ENCODE results near the gene TACC3.

Gene TACC3

DNA sequence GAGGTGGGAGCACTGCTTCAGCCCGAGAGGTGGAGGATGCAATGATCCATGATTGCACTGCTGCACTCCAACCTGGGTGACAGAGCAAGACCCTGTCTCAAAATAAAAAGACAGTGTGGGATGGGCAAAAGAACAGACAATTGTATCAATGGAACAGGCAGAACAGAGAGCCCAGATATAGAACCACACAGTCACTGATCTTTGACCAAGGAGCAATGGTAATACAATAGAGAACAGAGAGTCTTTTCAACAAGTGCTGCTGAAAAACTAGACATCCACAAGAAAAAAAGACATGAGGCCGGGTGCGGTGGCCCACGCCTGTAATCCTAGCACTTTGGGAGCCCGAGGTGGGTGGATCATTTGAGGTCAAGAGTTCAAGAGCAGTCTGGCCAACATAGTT, 43.1 kb upstream of the TACC3 start:
- TF ChIP-seq EZH2phosphoT487 (IDR thresholded peaks at IDR 0.05; ENCODE audit: low read length), result no peak
- no peak for TF ChIP-seq EZH2 (optimal IDR thresholded peaks at IDR 0.05; ENCODE audit: low read depth, low read length)
- TF ChIP-seq, protein P1, sequence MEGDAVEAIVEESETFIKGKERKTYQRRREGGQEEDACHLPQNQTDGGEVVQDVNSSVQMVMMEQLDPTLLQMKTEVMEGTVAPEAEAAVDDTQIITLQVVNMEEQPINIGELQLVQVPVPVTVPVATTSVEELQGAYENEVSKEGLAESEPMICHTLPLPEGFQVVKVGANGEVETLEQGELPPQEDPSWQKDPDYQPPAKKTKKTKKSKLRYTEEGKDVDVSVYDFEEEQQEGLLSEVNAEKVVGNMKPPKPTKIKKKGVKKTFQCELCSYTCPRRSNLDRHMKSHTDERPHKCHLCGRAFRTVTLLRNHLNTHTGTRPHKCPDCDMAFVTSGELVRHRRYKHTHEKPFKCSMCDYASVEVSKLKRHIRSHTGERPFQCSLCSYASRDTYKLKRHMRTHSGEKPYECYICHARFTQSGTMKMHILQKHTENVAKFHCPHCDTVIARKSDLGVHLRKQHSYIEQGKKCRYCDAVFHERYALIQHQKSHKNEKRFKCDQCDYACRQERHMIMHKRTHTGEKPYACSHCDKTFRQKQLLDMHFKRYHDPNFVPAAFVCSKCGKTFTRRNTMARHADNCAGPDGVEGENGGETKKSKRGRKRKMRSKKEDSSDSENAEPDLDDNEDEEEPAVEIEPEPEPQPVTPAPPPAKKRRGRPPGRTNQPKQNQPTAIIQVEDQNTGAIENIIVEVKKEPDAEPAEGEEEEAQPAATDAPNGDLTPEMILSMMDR (IDR thresholded peaks at IDR 0.05; ENCODE audit: low read length), result no peak

DNA sequence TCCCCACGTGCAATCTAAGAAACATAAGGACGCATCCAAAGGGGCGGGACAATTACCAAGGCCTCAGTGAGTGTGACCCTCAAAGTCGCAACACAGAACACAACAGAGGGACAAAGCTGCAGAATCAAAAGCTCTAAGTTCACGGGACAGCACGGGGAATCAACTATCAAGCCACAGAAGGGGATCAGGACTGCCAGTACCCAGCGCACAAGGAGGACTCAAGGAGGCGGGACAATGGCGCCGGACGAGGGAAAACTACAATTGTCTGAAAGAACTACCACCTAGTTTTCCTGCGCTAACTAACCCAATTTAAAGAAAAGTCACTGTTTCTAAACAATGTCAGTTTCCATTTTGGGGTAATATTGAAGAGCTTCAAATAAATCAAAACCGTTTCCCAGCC, 38.5 kb upstream of the TACC3 start:
- TF ChIP-seq, protein P1 (IDR thresholded peaks at IDR 0.05; ENCODE audit: low read length), result no peak
- TF ChIP-seq EZH2phosphoT487 (IDR thresholded peaks at IDR 0.05; ENCODE audit: low read length) (no peak), EZH2 (optimal IDR thresholded peaks at IDR 0.05; ENCODE audit: low read depth, low read length) (no peak)
- Histone ChIP-seq H3K27ac (ENCODE audit: low read length) (no peak overlapping the region), H3K4me1 (ENCODE audit: low read length) (peaks cover 11% of the 10 kb centered on the region), H2AFZ (ENCODE audit: low read length) (0 out of 2 replicates have a peak overlapping the region, but pooled peaks have one; percentile 77), H3F3A (ENCODE audit: insufficient read depth, low read length) (peaks cover 10% of the 10 kb centered on the region; the same call in 1 of the 2 replicates), H4K20me1 (ENCODE audit: insufficient read depth, low read length) (no peaks in the 10 kb centered on the region), H3K4me3 (ENCODE audit: low read length) (0 out of 2 replicates have a peak overlapping the region, but pooled peaks have one; percentile 50), H3K9me3 (replicated peaks; ENCODE audit: insufficient read depth, low read length) (no peaks in the 10 kb centered on the region), H3K4me2 (ENCODE audit: low read depth, low read length) (peak overlapping the region; percentile 49; the same call in 1 of the 2 replicates), H3K27me3 (replicated peaks; ENCODE audit: insufficient read depth, low read length) (0 out of 2 replicates have a peak, but pooled peaks cover 3% of the 10 kb centered on the region), H3K9me2 (replicated peaks; ENCODE audit: insufficient read depth, low read length) (no peaks in the 10 kb centered on the region), H3K36me3 (replicated peaks; ENCODE audit: insufficient read depth, low read length) (no peaks in the 10 kb centered on the region), H3K79me2 (ENCODE audit: low read length) (no peaks in the 10 kb centered on the region), H3K9ac (ENCODE audit: low read length) (no peak overlapping the region)
- DNase-seq, result no peak

More for the DNA sequence above, 43.1 kb upstream of the TACC3 start:
- no peaks in the 10 kb centered on the region for H3K36me3 ChIP-seq (replicated peaks; ENCODE audit: insufficient read depth, low read length)
- H2AFZ ChIP-seq (ENCODE audit: low read length), result no peak overlapping the region
- no peak overlapping the region for H3K9ac ChIP-seq (ENCODE audit: low read length)
- no peak overlapping the region for H3K27ac ChIP-seq (ENCODE audit: low read length)
- no peaks in the 10 kb centered on the region for H3K79me2 ChIP-seq (ENCODE audit: low read length)
- no peaks in the 10 kb centered on the region for H3K9me3 ChIP-seq (replicated peaks; ENCODE audit: insufficient read depth, low read length)
- H3K4me1 ChIP-seq (ENCODE audit: low read length), result no peaks in the 10 kb centered on the region
- peaks cover 19% of the 10 kb centered on the region; the same call in 1 of the 2 replicates for H3K27me3 ChIP-seq (replicated peaks; ENCODE audit: insufficient read depth, low read length)
- H3K4me2 ChIP-seq (ENCODE audit: low read depth, low read length), result no peak overlapping the region
- H3K9me2 ChIP-seq (replicated peaks; ENCODE audit: insufficient read depth, low read length), result no peaks in the 10 kb centered on the region
- H3K4me3 ChIP-seq (ENCODE audit: low read length), result no peak overlapping the region
- DNase-seq, result no peak
- H3F3A ChIP-seq (ENCODE audit: insufficient read depth, low read length), result peaks cover 5% of the 10 kb centered on the region; the same call in 1 of the 2 replicates
- no peaks in the 10 kb centered on the region for H4K20me1 ChIP-seq (ENCODE audit: insufficient read depth, low read length)

DNA sequence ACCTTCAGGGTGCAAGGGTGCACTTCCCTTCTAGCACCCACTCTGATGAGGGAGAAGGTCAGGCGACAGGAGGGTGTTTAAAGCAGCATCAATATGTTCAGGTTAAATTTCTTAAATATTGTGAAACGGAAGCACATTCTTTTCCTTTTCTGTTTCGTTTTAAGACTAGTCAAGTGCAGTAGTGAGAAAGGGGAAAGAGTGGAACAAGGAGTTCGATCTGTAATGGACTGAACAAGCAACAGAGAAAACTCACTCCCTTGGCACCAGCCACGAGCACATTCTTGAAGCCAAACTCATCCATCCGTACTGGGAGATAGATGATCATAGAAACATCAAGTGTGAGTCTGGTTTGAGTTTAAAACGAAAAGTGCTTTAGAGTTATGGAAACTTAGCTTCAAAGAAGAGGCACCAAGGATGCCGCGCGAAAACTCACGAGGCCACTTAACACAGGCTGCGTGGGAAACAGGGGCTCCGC, 38.0 kb upstream of the TACC3 start:
- H3K9me3 ChIP-seq (replicated peaks; ENCODE audit: insufficient read depth, low read length), result no peaks in the 10 kb centered on the region
- H3K79me2 ChIP-seq (ENCODE audit: low read length), result no peaks in the 10 kb centered on the region
- peak overlapping the region; percentile 77 for H2AFZ ChIP-seq (ENCODE audit: low read length)
- TF ChIP-seq, protein P1 (IDR thresholded peaks at IDR 0.05; ENCODE audit: low read length), result no peak
- TF ChIP-seq EZH2phosphoT487 (IDR thresholded peaks at IDR 0.05; ENCODE audit: low read length), result no peak
- no peak for TF ChIP-seq EZH2 (optimal IDR thresholded peaks at IDR 0.05; ENCODE audit: low read depth, low read length)
- H4K20me1 ChIP-seq (ENCODE audit: insufficient read depth, low read length), result no peaks in the 10 kb centered on the region
- no peak overlapping the region for H3K9ac ChIP-seq (ENCODE audit: low read length)
- peak overlapping the region; percentile 49 for H3K4me2 ChIP-seq (ENCODE audit: low read depth, low read length)
- H3K9me2 ChIP-seq (replicated peaks; ENCODE audit: insufficient read depth, low read length), result no peaks in the 10 kb centered on the region
- H3K27me3 ChIP-seq (replicated peaks; ENCODE audit: insufficient read depth, low read length), result 0 out of 2 replicates have a peak, but pooled peaks cover 3% of the 10 kb centered on the region
- peak overlapping the region; percentile 50 for H3K4me3 ChIP-seq (ENCODE audit: low read length)
- peaks cover 11% of the 10 kb centered on the region for H3K4me1 ChIP-seq (ENCODE audit: low read length)
- peaks cover 10% of the 10 kb centered on the region; the same call in 1 of the 2 replicates for H3F3A ChIP-seq (ENCODE audit: insufficient read depth, low read length)
- H3K36me3 ChIP-seq (replicated peaks; ENCODE audit: insufficient read depth, low read length), result no peaks in the 10 kb centered on the region
- H3K27ac ChIP-seq (ENCODE audit: low read length), result no peak overlapping the region
- peak; percentile 12 for DNase-seq
